Skeletal muscle cell (primary cell): ENCODE measurements around the gene CARM1.
"Not testable (repeated sequence)": the region's sequence is repeated elsewhere in the genome, so short reads cannot be mapped to it uniquely, and the experiment has no call there.

ENCODE experiments used
- DNase-seq: peaks from one replicate; pipeline ENCODE4 v3.0.0-alpha.2; 2010; ENCODE audit warnings: low read depth
- H3K4me3 ChIP-seq: 2 replicates; pipeline ENCODE4 v1.5.1; 2011; ENCODE audit warnings: low read depth, mild to moderate bottlenecking, control low read depth, low read length, moderate library complexity

CARM1 gene

DNA sequence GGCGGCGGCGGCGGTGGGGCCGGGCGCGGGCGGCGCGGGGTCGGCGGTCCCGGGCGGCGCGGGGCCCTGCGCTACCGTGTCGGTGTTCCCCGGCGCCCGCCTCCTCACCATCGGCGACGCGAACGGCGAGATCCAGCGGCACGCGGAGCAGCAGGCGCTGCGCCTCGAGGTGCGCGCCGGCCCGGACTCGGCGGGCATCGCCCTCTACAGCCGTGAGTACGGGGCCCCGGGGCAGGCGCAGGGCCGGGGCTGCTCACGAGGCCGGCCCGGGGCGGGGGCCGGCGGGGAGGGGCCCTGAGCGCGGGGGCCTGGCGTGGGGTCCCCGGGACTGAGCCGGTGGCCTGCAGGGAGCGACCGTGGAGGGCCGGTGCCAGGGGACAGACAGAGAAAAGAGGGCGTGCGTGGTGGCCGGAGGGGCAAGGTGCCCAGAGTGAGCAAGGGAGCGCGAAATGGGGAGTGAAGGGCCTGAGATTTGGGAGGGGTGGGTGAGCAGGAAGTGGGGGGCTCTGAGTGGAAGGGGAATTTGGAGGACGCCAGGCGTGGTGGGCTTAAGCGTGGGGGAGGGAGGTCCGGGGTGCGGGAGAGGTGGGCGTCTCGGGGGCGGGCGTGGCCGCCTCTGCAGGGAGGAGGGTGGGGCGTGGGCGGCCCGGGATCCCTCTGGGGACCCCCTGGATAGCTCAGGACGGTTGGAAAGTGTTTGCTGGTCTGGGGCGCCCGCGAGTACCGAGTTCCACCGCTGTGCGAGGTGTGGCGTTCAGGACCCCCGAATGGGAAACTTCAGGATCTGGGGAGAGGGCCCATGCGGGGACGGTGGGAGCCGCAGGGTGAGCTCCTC lies 575 bp downstream of the CARM1 start:
- DNase-seq: no peak
- peak overlapping the region; percentile 78 for H3K4me3 ChIP-seq

DNA sequence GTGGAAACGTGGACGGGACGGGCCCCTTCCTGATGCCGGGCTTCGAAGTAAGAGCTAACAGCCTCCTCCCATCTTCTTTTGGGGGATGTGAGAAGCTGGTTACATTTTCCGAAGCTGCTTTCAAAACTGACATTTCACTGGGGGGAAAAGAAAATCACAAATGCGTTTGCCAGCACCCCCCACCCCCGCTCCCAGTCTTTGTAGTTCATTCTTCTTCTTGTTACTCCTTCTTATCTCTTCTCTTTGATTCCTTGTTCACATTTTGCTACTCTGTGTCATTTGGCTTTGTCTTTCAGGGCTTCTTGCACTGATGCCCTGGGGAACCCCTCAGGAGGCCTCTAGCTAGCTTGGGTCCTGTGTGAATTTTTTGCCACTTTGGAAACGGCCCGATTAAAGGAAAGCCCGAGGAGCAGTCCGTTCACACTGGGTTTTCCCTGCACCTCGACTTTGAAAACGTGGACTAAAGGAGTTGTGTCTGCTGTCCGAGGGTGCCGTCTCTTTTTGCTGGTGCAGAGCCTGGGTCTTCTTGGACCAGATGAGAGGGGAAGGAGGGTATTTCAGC lies 1.3 kb downstream of the CARM1 start:
- H3K4me3 ChIP-seq: peak overlapping the region; percentile 78
- DNase-seq: no peak

DNA sequence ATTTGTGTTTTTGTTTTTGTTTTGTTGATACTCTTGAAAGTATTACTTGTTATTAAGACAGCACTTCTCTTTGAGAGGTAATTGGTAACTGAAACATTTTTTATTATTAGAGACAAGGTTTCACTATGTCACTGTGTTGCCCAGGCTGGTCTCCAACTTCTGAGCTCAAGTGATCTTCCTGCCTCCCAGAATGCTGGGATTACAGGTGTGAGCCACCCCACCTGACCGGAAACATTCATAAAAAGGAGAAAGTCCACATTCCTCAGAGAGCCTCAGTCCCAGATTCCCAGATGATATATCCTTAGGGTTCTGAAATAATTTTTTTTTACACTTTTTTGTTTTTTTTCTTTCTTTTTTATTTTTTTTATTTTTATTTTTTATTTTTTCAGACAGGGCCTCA lies 2.7 kb downstream of the CARM1 start:
- DNase-seq: no peak
- no peak overlapping the region for H3K4me3 ChIP-seq

DNA sequence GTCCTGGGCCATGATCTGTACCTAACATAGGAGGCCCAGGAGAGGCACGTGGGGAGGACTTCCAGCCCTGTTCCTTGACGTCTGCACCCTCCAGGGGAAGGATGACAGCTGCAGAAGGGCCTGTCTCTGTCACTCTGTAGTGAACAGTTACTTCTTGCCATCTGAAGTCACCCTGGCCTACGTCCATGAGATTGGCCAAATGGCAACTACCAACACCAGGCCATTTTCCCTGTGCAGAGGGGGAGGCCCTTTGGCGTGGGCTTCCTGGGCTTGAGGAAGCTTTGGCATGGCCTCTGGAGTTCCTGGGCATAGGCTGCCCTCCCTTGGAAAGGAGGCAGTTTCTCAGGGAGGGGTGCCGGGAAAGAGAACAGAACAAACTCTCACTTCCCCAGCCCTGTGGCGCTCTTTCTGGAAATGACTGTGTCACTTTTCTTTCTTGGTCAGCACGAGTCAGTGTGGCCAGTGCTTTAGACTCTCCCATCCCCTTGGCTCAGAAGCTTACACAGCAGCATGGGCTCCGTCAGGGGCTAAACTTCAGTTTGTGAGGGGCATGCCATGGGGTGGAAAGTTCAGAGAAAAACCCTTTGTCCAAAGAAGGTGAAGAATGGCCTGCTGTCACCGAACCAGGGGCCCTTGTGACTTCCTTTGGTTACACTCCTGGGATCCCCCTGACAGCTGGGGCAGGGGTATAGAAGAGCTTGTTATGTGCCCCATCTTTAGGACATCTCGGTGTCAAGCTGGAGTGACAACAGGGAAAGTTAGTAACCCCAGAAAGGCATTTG lies 5.3 kb downstream of the CARM1 start:
- DNase-seq: no peak
- no peak overlapping the region for H3K4me3 ChIP-seq

DNA sequence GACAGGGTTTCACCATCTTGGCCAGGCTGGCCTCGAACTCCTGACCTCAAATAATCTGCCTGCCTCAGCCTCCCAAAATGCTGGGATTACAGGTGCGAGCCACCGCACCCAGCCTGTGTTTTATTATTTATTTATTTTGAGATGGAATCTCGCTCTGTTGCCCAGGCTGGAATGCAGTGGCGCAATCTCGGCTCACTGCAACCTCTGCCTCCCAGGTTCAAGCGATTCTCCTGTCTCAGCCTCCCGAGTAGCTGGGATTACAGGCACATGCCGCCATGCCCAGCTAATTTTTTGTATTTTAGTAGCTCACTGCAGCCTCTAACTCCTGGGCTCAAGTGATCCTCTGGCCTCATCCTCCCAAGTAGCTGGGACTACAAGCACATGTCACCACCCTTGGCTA lies 6.3 kb downstream of the CARM1 start:
- not testable (repeated sequence) for H3K4me3 ChIP-seq, DNase-seq

DNA sequence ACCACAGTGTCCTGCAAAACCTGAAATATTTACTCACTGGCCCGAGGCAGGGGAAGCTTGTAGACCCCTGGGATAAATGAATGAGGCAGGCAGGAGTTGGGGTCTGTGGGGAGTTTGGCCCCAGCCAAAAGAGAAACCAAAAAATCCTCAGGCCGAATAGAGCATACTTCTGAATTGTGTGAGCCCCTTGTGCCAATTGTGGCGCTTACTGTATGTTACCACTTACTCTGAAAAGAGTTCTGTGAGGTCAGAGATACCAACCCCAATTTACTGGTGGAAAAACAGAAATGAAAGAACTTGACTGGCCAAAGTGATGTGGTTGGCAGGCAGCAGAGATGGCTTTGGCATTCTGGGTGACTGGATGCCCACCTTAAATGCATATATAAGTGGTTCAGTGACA lies 6.9 kb downstream of the CARM1 start:
- DNase-seq: no peak
- H3K4me3 ChIP-seq: no peak overlapping the region

DNA sequence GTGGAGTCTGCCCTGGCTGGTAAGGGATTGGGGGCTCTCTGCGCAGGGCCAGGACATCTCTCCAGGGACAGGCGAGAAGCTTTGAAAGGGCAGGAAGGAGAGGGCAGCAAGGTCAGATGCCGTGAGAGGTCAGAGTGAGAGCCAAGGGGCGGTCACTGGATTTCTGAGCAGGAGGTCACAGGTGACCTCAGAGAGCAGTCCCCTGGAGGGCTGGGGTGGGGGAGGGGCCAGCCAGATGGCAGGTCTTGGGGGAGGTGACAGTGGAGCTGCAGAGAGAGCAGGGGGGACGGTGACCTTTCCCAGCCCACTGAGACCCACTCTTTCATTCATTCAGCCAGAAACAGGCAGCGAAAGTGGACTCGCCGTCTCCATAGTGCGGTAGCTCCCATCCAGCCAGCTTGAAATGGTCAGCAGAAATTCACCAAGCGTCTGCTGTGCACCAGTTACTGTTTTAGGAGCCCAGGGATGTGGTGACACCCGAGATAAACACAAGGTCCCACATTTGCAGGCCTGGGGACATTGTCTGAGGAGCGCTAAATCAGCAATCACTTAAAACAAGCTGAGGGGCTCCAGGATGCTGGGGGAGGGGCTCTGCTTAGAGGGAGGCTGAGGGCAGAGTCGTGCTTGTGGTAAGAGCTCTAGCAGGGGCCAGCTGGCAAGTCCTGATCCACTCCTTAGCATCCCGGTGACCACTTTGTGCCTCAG lies 10.2 kb downstream of the CARM1 start:
- no peak overlapping the region for H3K4me3 ChIP-seq
- DNase-seq: no peak

DNA sequence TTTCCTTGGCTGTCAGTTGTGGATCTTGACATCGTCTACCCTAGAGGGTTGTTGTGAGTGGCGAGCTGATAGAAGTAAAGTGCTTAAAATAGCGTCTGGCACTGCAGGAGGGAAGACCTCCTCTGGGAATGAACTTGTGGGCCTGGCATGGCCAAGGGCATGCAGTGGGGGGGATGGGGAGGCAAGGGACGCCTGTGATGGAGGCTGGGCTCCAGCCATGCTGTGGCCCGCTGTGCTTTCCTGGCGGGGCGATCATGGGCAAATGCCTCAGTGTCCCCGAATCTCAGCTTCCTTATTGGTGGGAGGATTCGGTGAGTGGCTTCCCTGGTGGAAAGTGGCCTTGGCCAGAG lies 10.7 kb downstream of the CARM1 start:
- no peak for DNase-seq
- no peak overlapping the region for H3K4me3 ChIP-seq

DNA sequence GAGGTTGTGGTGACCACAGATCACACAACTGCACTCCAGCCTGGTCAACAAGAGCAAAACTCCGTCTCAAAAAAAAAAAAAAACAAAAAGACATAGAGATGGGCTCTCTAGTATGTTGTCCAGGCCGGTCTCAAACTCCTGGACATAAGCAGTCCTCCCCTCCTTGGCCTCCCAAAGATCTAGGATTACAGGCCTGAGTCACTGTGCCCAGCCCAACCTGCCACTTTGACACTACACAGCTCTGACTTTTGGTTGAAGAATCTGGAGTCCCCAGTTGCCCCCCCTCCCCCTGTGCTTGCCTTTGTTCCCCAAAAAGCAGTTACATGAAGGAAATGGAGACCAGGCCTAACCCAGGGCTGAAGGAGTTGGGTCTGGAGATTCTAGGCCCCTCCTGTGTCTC lies 12.9 kb downstream of the CARM1 start:
- DNase-seq: peak; percentile 31
- no peak overlapping the region for H3K4me3 ChIP-seq

DNA sequence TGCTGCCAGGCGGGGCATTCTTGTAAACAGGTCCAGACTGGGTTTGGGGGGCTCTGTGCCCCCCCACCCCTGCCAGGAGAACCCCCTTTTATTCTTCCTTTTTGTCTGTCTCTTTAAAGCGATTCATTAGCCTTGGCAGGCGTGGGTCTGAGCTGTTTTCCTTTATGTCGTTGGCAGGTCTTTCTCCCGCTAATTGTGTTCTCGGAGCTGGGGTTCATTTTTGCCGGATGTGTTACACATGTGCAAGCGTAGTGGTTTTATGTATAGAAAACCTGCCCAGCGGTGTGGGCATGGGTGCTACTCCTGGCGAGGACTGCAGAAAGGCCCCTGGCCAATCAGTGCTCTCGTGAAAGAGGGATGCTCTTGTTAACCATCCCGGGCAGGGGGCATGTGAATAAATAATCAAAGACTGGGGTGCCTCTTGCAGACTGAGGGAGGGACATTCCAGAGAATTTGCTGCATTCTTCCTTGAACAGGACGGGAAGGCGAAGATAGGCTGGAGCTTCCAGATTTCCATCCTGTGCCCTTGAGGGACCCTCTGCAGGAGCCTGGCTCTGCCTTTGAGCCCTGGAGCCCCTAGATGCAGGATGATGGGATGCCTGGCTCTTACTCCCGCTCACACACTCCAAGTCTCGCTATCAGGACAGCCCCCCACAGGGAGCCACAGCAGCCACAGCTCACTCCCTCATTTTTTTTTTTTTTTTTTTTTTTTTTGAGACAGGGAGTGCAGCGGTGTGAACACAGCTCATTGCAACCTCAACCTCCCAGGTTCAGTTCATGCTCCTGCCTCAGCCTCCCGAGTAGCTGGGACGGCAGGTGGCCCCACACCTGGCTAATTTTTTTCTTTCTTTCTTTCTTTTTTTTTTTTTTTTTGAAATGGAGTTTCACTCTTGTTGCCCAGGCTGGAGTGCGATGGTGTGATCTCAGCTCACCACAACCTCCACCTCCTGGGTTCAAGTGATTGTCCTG lies 14.1 kb downstream of the CARM1 start:
- no peak overlapping the region for H3K4me3 ChIP-seq
- no peak for DNase-seq

DNA sequence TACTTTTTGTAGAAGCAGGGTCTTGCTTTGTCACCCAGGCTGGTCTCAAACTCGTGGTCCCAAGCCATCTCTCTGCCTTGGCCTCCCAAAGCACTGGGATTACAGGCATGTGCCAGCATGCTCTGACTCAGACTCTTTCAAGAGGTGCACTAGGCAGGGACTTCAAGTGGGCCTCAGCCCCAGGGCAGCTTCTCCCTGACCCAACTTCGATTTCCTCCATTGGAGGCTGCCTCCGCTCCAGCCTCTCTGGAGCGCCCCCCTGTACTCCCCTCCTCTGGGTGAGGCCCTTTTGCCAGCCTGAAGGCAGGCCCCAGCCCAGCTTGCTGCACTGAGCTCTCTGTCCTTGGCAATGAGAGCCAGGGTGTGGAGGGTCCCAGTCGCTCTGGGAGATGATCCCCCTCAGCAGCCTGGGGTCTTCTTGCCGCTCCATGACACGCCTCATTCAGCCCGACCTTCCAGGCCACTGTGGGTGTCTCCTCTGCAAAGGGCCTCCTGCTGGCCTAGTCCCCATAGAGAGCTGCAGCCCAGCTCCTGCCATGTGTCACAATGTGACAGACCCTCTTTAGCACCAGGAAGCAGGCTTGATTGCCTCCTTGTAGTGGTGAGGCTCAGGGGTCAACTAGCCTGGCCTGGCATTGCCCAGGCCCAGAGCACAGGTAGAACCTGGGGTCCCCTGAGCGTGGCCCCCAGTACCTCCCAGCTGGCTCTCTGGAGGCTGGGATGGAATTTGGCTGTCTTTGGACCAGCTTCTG lies 16.4 kb downstream of the CARM1 start:
- DNase-seq: no peak
- H3K4me3 ChIP-seq: no peak overlapping the region

DNA sequence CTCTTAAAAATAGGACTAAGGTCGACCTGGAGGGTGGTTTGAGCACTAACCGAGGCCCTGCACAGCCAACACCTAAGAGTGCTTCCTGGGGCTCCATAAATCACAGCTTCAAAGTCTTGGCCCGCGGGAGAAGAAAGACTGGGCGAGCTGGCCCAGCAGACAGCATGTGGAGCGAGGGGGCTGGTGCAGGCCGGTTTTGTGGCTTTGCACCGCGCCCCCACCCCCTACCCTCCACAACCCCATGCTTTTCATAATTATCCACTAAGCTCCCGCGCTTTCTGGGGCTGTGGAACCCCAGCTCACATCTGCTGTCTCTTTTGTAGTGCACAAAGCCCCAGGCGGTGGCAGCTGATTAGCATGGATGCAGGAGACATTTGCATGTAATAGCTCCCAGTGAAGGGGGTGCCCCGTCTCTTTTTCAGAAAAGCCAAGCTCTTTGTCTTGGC lies 17.1 kb downstream of the CARM1 start:
- no peak for DNase-seq
- H3K4me3 ChIP-seq: no peak overlapping the region

DNA sequence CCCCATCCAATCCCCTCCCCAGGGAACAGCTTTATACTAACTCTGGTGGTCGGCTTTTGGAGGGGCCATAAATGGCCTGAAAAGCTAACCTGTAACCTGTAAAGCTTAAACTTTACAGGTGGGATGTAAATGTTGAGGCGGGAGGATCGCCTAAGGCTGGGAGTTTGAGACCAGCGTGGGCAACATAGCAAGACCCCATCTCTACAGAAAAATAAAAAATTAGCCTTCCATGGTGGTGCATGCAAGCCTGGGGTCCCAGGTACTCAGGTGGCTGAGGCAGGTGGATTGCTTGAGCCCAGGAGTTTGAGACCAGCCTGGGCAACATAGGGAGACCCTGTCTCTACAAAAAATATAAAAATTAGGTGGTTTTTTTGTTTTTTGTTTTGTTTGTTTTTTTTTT lies 18.5 kb downstream of the CARM1 start:
- H3K4me3 ChIP-seq: no peak overlapping the region
- no peak for DNase-seq

DNA sequence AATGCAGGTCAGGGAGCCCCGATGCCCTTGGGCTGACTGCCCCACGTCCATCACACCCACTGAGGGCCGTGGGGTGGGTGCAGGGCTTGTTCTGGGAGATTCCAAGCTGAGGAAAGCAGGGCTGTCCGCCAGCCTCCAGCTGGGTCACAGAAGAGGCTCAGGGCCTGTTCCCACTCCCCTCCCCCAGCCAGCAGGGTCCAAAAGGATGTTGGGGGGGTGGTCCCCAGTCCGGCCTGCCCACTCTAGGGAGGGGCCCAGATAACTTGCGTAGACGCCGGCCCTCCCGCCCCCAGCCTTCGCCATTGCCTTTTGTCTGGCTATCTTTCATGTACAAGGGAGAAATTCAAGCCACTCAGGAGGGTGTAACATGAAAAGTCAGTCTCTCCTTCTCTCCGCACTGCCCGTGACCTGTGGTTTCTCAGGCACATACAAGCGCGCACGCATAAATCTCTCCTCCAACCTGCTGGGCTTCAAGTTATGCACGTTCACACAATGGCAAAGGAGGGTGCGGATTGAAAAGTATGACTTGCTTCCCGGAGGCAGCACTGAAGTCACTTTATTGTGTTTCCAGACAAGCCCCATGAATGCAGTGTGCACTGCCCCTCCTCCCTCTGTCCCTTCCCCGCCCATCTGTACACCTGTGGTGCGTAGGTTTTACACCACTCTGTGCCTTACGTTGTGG lies 20.2 kb downstream of the CARM1 start:
- DNase-seq: no peak
- no peak overlapping the region for H3K4me3 ChIP-seq

DNA sequence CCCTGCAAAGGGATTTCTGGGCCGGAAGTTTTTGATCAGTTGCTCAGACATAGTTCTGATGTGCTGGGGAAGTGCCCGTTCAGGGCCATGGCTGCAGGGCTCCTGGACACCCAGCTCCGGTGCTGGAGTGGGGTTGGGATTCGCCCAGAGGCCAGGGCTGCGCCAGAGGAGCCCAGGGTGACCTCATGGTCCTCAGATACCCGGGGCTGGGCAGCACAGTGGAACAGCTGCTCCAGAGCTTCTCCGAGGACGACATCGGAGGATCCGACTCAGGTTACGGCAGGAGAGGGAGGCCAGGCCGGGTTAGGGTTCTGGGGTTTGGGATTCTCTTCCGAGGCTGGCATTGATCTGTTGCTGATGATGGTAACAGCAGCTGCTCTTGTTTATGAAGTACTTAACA lies 20.9 kb downstream of the CARM1 start:
- H3K4me3 ChIP-seq: no peak overlapping the region
- no peak for DNase-seq

DNA sequence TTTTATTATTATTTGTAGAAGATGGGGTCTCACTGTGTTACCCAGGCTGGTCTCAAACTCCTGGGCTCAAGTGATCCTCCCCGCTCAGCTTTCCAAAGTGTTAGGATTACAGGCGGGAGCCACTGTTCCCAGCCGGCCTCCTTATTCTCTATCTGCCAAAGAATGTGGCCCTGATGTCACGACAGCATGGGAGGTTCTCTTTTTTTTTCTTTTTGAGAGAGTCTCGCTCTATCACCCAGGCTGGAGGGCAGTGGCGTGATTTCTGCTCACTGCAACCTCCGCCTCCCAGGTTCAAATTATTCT lies 23.5 kb downstream of the CARM1 start:
- DNase-seq: no peak
- H3K4me3 ChIP-seq: no peak overlapping the region

DNA sequence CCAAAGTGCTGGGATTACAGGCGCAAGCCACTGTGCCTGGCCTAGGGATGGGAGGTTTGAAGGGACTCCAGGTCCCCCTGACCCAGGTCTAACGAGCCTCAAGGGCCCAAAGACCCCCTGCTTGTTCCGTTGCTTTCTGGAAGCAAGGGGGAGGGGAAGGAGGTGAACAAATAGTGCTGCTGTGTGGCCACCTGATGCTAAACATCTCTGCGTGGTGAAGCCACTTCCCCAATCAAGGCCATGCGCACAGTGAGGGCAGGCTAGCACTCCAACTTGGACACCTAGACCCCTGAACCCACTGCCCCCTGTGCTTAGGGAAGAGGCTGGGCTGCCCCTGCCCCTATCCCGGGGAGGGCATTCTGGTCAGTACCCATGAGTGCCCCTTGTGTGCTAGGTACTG lies 24.0 kb downstream of the CARM1 start:
- DNase-seq: no peak
- H3K4me3 ChIP-seq: no peak overlapping the region

DNA sequence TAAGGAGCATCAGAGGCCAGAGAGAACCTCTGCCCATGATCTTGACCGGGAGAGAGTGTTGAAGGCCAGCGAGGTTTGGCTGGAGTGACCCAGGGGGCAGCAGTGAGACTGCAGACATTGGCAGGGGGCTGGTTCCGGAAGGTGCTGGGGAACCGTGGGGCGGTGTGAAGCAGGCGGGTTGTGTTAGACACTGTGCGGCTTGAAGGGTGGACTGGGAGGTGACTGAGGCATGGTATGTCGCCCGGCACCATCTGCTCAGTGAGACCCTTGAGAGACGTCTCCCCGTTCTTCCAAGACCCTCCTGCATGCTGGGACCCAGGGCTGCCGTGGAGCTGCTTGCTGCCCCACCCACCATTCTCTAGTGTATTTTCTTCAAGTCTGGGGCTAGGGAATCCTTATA lies 24.6 kb downstream of the CARM1 start:
- H3K4me3 ChIP-seq: no peak overlapping the region

More for the DNA sequence above, 24.6 kb downstream of the CARM1 start:
- no peak for DNase-seq
